Heart left ventricle (tissue), 16 donors: ENCODE data around the gene DEGS2. TPM values are rescaled to one million over a fixed set of nuclear protein-coding genes. Genes with fewer than 3 reads are reported as not detected.

ENCODE experiments used
- ATAC-seq, 4 donors: fragments of 200-7000 bp; cut with Tn5 transposase; one replicate each; pipeline ENCODE4 v1.9.1; 2020 to 2022; ENCODE audit warnings: moderate library complexity in 4 of 4, mild to moderate bottlenecking in 3 of 4, moderate number of reproducible peaks in 1 of 4
- DNase-seq, 5 donors: peaks; one replicate each; pipeline ENCODE4 v3.0.0-alpha.2; 2020
- H3K27ac ChIP-seq, 12 donors: fragments of 200-600 bp; sonication (generic) in 4 of 12; one replicate each; pipeline versions ENCODE4 v1.5.0 to v1.8.0; 2016 to 2022; ENCODE audit warnings: mild to moderate bottlenecking in 2 of 12
- H3K27me3 ChIP-seq, 9 donors: fragments of 200-600 bp; sonication (generic) in 2 of 9; one replicate each; pipeline versions ENCODE4 v1.5.1 to v1.8.0; 2016 to 2022; ENCODE audit warnings: mild to moderate bottlenecking in 3 of 9
- H3K36me3 ChIP-seq, 9 donors: fragments of 200-600 bp; sonication (generic) in 2 of 9; one replicate each; pipeline versions ENCODE4 v1.5.0 to v1.8.0; 2018 to 2022; ENCODE audit warnings: mild to moderate bottlenecking in 2 of 9
- H3K4me1 ChIP-seq, 12 donors: fragments of 200-600 bp; sonication (generic) in 4 of 12; one replicate each; pipeline versions ENCODE4 v1.5.0 to v1.8.0; 2016 to 2022; ENCODE audit warnings: mild to moderate bottlenecking in 3 of 12
- H3K4me3 ChIP-seq, 12 donors: fragments of 200-600 bp; sonication (generic) in 4 of 12; one replicate each; pipeline versions ENCODE4 v1.5.0 to v1.8.0; 2017 to 2022; ENCODE audit warnings: mild to moderate bottlenecking in 9 of 12, moderate library complexity in 4 of 12
- H3K9me3 ChIP-seq, 12 donors: fragments of 200-600 bp; sonication (generic) in 4 of 12; one replicate each; pipeline versions ENCODE4 v1.5.0 to v1.8.0; 2016 to 2022; ENCODE audit warnings: mild to moderate bottlenecking in 1 of 12
- CTCF ChIP-seq, 12 donors: fragments of 200-600 bp; sonication (generic) in 4 of 12; IDR thresholded peaks; one replicate each; pipeline versions ENCODE4 v1.5.0 to v1.8.0; 2018 to 2022; ENCODE audit warnings: antibody characterized with exemption in 12 of 12, mild to moderate bottlenecking in 5 of 12
- POLR2A ChIP-seq, 2 donors: fragments of 450-650 bp; IDR thresholded peaks; one replicate each; pipeline ENCODE4 v1.6.1; 2017; ENCODE audit warnings: antibody characterized with exemption in 2 of 2, mild to moderate bottlenecking in 2 of 2, moderate library complexity in 2 of 2
- WGBS, 4 donors: extraction: QIAGEN DNeasy Blood & Tissue Kit in 2 of 4; methylation state at CpG; one replicate each; pipeline versions ENCODE4 v1.1.5 to v1.1.7; 2013 to 2018; 5-methylcytosine and 5-hydroxymethylcytosine counted together
- intact Hi-C, 10 donors: fragments of 100-400 bp; cut with DNase I; formaldehyde crosslinking; loops; one replicate each; pipeline versions ENCODE4 v1.11.1 to v1.14.2; 2022
- polyA plus RNA-seq, 2 donors: library from polyadenylated mRNA; stranded (reverse); fragments of 200-250 nt; gene quantifications; one replicate each; pipeline ENCODE4 v1.2.3, GENCODE V29; 2013
- total RNA-seq, 9 donors: library from RNA; depleted of rRNA in 2 of 9; stranded (reverse); fragments of >200 nt in 2 of 9; fragmentation: NEBNext Ultra II Directional in 3 of 9; extraction: Animal tissue kit (Norgen Biotek cat#: 25700) in 3 of 9; gene quantifications; one replicate each; pipeline versions ENCODE4 v1.1.0 to v1.2.4, GENCODE V29; 2016 to 2023
- donor health status: ischemic (EF 13 %, LVEDD 7.1; RV severe dilation, severe dysfunction).
- donor health status: healthy with polysubstance abuse.
- donor health status: DM: no; HTN: yes; CAD: no.
- donor health status: DM: no; HTN: no; CAD: no.
- donor health status: ischemic (EF 25% LVEDD 6.9; RV normal size, moderate dysfunction).
- donor health status: ischemic (EF 25% LVEDD 5.7; RV mildly dilated, moderate dysfunction).
- donor health status: healthy.
- donor health status: DM: yes; HTN: yes; CAD: no.
- donor health status: ischemic (EF 35%, LVEDD 5.7; RV mildly dilated, moderate dysfunction).
- donor health status: nonischemic (EF 11% LVEDD 7.7; RV severe dilation, severe dysfunction).
- donor health status: DM: yes; HTN: yes; CAD: no.
- donor health status: PGD.
- donor health status: ischemic (EF 29% LVEDD 5.4; RV normal size, mild dysfunction).
- donor health status: nonischemic (EF 23%, LVEDD 6.1; RV moderate dilation, normal function).

DEGS2 gene
- total and polyA plus RNA-seq, 11 donors: 0.08 to 0.48 (median 0.30) TPM; not detected in 7

- H3K27ac ChIP-seq: no peak overlapping the region
- DNase-seq (no peak), ATAC-seq (no peak)
- TF ChIP-seq POLR2A (IDR thresholded peaks at IDR 0.05) (no peak), CTCF (IDR thresholded peaks at IDR 0.05) (no peak)
- H3K4me1 ChIP-seq: peaks cover 0 to 6% (median 0%) of the 10 kb centered on the region in 12 donors
- no peak overlapping the region for H3K4me3 ChIP-seq
- intact Hi-C loops: no loop called here
- WGBS, 4 donors: 89 to 95% (median 91%) methylated on average over 4 to 5 of the region's 5 CpGs
- H3K9me3 ChIP-seq: no peaks in the 10 kb centered on the region
- H3K36me3 ChIP-seq: peaks cover 0 to 88% (median 29%) of the 10 kb centered on the region in 9 donors
- H3K27me3 ChIP-seq: no peaks in the 10 kb centered on the region
Measured at GRCh38 chr14:100135784-100136183, 23.7 kb downstream of the DEGS2 start.

- ATAC-seq (no peak), DNase-seq (no peak)
- intact Hi-C loops: no loop called here
- H3K36me3 ChIP-seq: peaks cover 0 to 91% (median 30%) of the 10 kb centered on the region in 9 donors
- no peaks in the 10 kb centered on the region for H3K9me3 ChIP-seq
- peaks cover 0 to 6% (median 0%) of the 10 kb centered on the region in 12 donors for H3K4me1 ChIP-seq
- H3K4me3 ChIP-seq: no peak overlapping the region
- TF ChIP-seq CTCF (IDR thresholded peaks at IDR 0.05) (no peak), POLR2A (IDR thresholded peaks at IDR 0.05) (no peak)
- H3K27me3 ChIP-seq: no peaks in the 10 kb centered on the region
- WGBS, 4 donors: 91 to 92% (median 92%) methylated on average over 9 of the region's 9 CpGs
- H3K27ac ChIP-seq: no peak overlapping the region
Measured at GRCh38 chr14:100135073-100135472, 24.4 kb downstream of the DEGS2 start.

GRCh38 chr14:100134586-100134985, 24.9 kb downstream of the DEGS2 start:
- intact Hi-C loops: no loop called here
- Histone ChIP-seq H3K4me1 (peaks cover 0 to 11% (median 3%) of the 10 kb centered on the region in 12 donors), H3K36me3 (peaks cover 0 to 96% (median 30%) of the 10 kb centered on the region in 9 donors), H3K27me3 (no peaks in the 10 kb centered on the region), H3K9me3 (no peaks in the 10 kb centered on the region), H3K4me3 (no peak overlapping the region), H3K27ac (no peak overlapping the region)
- DNase-seq (no peak), ATAC-seq (no peak)
- TF ChIP-seq CTCF (IDR thresholded peaks at IDR 0.05) (no peak), POLR2A (IDR thresholded peaks at IDR 0.05) (no peak)
- WGBS, 4 donors: 90 to 97% (median 94%) methylated on average over 8 of the region's 8 CpGs

GRCh38 chr14:100132903-100133510, 26.4 kb downstream of the DEGS2 start:
- TF ChIP-seq POLR2A (IDR thresholded peaks at IDR 0.05) (no peak), CTCF (IDR thresholded peaks at IDR 0.05) (no peak)
- ATAC-seq (no peak), DNase-seq (no peak)
- Histone ChIP-seq H3K36me3 (peaks cover 0 to 97% (median 30%) of the 10 kb centered on the region in 9 donors), H3K9me3 (no peaks in the 10 kb centered on the region), H3K27me3 (no peaks in the 10 kb centered on the region), H3K27ac (no peak overlapping the region), H3K4me1 (peaks cover 0 to 27% (median 13%) of the 10 kb centered on the region in 12 donors), H3K4me3 (no peak overlapping the region)
- 69 to 94% (median 89%) methylated on average over 6 to 12 of the region's 12 CpGs for WGBS, 4 donors
- intact Hi-C loops: no loop called here
